Measurements from ENCODE around the gene PSMB2. TPM values are rescaled to one million over a fixed set of nuclear protein-coding genes. Genes with fewer than 3 reads are reported as not detected.

The PSMB2 gene
- total RNA-seq, 1 experiment from 2014 or later = 86.0 TPM

GRCh38 chr1:35557611-35558373 is 83.5 kb downstream of the PSMB2 start, which contains the start of gene NCDN:
NCDN (plus strand) TSS chr1:35557799; CDS start chr1:35558191, 392 bp downstream.
- WGBS (ENCODE audit: extremely low coverage, insufficient read length, low lambda C conversion rate) = no CpG with 5 or more reads among the region's 58 CpGs
- H3T11ph ChIP-seq (ENCODE audit: low read length) = no peak within 1 kb of the TSS
- Mint-ChIP-seq H3K4me1 (peaks cover 45 to 55% of the 10 kb centered on the region in 2 experiments), H3K4me3 (peak within 1 kb of the TSS; percentile 91 to 98), H3K36me3 (ENCODE audit: insufficient read depth in 1 of 3, low read depth in 3 of 3) (peaks cover 16 to 43% (median 32%) of the 10 kb centered on the region in 3 experiments; a peak in 6 of 7 replicates), H3K27ac (peak within 1 kb of the TSS; percentile 98), H3K9me3 (peaks cover 0 to 4% of the 10 kb centered on the region in 2 experiments; a peak in 2 of 5 replicates), H3K27me3 (ENCODE audit: low read depth) (no peaks in the 10 kb centered on the region)
- no peak within 1 kb of the TSS for H4K91ac ChIP-seq (ENCODE audit: insufficient read length, low read depth, low read length)
- no peak within 1 kb of the TSS for H2AFZ ChIP-seq (ENCODE audit: low read length)
- peak within 1 kb of the TSS; percentile 97 for H3K18ac ChIP-seq (ENCODE audit: insufficient read length, low read depth, low read length)
- H3K4me2 ChIP-seq (ENCODE audit: insufficient read depth, insufficient read length, low read length) = peak within 1 kb of the TSS; percentile 98
- H3K56ac ChIP-seq (ENCODE audit: insufficient read length, low read depth, low read length) = no peak within 1 kb of the TSS
- DNase-seq = peak; percentile 99
- peaks cover 6% of the 10 kb centered on the region; the same call in 1 of the 2 replicates for H3K79me2 ChIP-seq (ENCODE audit: insufficient read depth, low read length)
- no peak within 1 kb of the TSS for H2BK15ac ChIP-seq (ENCODE audit: low read depth, low read length)
- H2BK20ac ChIP-seq (ENCODE audit: low read depth, low read length, poor library complexity, severe bottlenecking) = no peak within 1 kb of the TSS
- no peak within 1 kb of the TSS for H2BK5ac ChIP-seq (ENCODE audit: insufficient read length, low read length)
- H3K27ac ChIP-seq (ENCODE audit: insufficient read length, low read depth, low read length) = no peak within 1 kb of the TSS
- no peak within 1 kb of the TSS for H2BK12ac ChIP-seq (ENCODE audit: insufficient read length, low read depth, low read length)
- H4K5ac ChIP-seq (ENCODE audit: insufficient read length, low read depth, low read length) = no peak within 1 kb of the TSS
- peak within 1 kb of the TSS; percentile 90 for H3K14ac ChIP-seq (ENCODE audit: insufficient read depth, low read length)
- H3K9me3 ChIP-seq (ENCODE audit: control insufficient read depth, low read depth, low read length) = no peaks in the 10 kb centered on the region
- peaks cover 6% of the 10 kb centered on the region; the same call in 1 of the 2 replicates for H3K4me1 ChIP-seq (ENCODE audit: insufficient read depth, low read length)
- no peak within 1 kb of the TSS for H3K23ac ChIP-seq (ENCODE audit: insufficient read length, low read depth, low read length)
- no peak within 1 kb of the TSS for H3K4ac ChIP-seq (ENCODE audit: low read depth, low read length)
- peak within 1 kb of the TSS; percentile 63 for H4K8ac ChIP-seq (replicated peaks; ENCODE audit: insufficient read length, low read depth, low read length)
- no peak within 1 kb of the TSS for H2BK120ac ChIP-seq (ENCODE audit: low read depth, low read length, poor library complexity, severe bottlenecking)
- no peak for TF ChIP-seq CTCF (conservative IDR thresholded peaks at IDR 0.05)
- H3K23me2 ChIP-seq (ENCODE audit: insufficient read length, low read depth, low read length, poor library complexity, severe bottlenecking) = peaks cover 21% of the 10 kb centered on the region
- no peak within 1 kb of the TSS for H2AK5ac ChIP-seq (ENCODE audit: insufficient read length, low read length)
- H4K20me1 ChIP-seq (ENCODE audit: control insufficient read depth, insufficient read depth, insufficient read length) = no peaks in the 10 kb centered on the region
- peak within 1 kb of the TSS; percentile 77 for H3K9ac ChIP-seq (ENCODE audit: extremely low read depth, insufficient read length, low read length)
- H3K27me3 ChIP-seq (ENCODE audit: insufficient read depth, low read length) = no peaks in the 10 kb centered on the region
- no peaks in the 10 kb centered on the region for H3K79me1 ChIP-seq (ENCODE audit: insufficient read depth, low read depth, low read length, poor library complexity, severe bottlenecking)

Data from H9 (cell line).